ENCODE data around the gene CDH4. TPM values are rescaled to one million over a fixed set of nuclear protein-coding genes. Genes with fewer than 3 reads are reported as not detected.

Gene CDH4
- total RNA-seq, 1 experiment from 2014 or later: not detected

DNA sequence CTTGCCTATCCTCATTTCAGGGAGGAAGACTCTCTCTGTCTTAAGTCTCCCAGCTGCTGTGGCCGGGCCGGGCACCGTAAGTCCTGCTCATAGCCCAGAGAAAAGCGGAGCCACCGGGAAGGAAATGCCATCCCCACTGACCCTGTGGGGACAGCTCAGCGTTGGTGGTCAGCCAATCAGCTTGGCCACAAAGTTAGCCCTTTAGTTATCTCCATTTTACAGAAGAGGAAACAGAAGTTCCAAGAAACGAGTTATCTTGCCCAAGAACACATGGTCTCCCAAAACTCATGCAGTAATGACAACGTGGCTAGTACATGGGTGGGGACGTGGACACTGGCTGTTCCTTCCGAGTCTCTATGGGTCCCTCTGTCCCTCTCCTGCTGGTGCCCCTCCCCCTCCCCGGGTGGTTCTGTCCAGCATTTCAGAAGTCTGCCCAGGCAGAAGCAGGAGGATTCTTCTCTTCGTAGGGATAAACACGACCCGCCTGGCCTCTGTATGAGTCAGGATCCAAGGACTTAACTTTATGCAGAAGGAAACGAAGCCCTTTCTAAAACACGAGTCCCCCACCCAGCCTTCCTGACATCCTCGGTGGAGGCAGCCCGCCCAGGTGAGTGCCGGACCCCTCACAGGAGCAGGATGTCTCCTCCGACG lies 273.8 kb downstream of the CDH4 start:
- Histone ChIP-seq H3K4me3 (ENCODE audit: low read depth in 2 of 2, low read length in 2 of 2) (no peak overlapping the region), H3K36me3 (ENCODE audit: control insufficient read depth, insufficient read depth, low read length) (no peaks in the 10 kb centered on the region), H3K27ac (ENCODE audit: low read length) (no peak overlapping the region), H3K4me1 (ENCODE audit: control insufficient read depth, insufficient read depth, low read length) (no peaks in the 10 kb centered on the region), H3K27me3 (ENCODE audit: control insufficient read depth, insufficient read depth, low read length) (peaks cover 4% of the 10 kb centered on the region; the same call in 1 of the 2 replicates), H3K9me3 (ENCODE audit: control insufficient read depth, insufficient read depth, low read depth, low read length) (no peaks in the 10 kb centered on the region)
- intact Hi-C loops (cut with micrococcal nuclease; ENCODE audit: unreplicated experiment) (no loop called here), in situ Hi-C loops (cut with HindIII; ENCODE audit: low pct_unique_long_range_greater_than_20kb, low sequenced_read_pairs) (no loop called here)
- ATAC-seq (no peak), DNase-seq (ENCODE audit: low read depth, low spot score) (no peak)
- ChIA-PET POLR2A (no interaction called here), CTCF (no interaction called here)
- BruUV-seq (replicated peaks): no TSS peak
- TF ChIP-seq, protein P1, sequence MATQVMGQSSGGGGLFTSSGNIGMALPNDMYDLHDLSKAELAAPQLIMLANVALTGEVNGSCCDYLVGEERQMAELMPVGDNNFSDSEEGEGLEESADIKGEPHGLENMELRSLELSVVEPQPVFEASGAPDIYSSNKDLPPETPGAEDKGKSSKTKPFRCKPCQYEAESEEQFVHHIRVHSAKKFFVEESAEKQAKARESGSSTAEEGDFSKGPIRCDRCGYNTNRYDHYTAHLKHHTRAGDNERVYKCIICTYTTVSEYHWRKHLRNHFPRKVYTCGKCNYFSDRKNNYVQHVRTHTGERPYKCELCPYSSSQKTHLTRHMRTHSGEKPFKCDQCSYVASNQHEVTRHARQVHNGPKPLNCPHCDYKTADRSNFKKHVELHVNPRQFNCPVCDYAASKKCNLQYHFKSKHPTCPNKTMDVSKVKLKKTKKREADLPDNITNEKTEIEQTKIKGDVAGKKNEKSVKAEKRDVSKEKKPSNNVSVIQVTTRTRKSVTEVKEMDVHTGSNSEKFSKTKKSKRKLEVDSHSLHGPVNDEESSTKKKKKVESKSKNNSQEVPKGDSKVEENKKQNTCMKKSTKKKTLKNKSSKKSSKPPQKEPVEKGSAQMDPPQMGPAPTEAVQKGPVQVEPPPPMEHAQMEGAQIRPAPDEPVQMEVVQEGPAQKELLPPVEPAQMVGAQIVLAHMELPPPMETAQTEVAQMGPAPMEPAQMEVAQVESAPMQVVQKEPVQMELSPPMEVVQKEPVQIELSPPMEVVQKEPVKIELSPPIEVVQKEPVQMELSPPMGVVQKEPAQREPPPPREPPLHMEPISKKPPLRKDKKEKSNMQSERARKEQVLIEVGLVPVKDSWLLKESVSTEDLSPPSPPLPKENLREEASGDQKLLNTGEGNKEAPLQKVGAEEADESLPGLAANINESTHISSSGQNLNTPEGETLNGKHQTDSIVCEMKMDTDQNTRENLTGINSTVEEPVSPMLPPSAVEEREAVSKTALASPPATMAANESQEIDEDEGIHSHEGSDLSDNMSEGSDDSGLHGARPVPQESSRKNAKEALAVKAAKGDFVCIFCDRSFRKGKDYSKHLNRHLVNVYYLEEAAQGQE (IDR thresholded peaks at IDR 0.05; ENCODE audit: insufficient read depth in 1 of 2, low read depth in 2 of 2, low read length in 1 of 2): peak in 1 of 2 experiments; percentile 55; a peak in 2 of 4 replicates
- TF ChIP-seq POLR2AphosphoS5 (IDR thresholded peaks at IDR 0.05; ENCODE audit: low read depth, low read length): no peak

DNA sequence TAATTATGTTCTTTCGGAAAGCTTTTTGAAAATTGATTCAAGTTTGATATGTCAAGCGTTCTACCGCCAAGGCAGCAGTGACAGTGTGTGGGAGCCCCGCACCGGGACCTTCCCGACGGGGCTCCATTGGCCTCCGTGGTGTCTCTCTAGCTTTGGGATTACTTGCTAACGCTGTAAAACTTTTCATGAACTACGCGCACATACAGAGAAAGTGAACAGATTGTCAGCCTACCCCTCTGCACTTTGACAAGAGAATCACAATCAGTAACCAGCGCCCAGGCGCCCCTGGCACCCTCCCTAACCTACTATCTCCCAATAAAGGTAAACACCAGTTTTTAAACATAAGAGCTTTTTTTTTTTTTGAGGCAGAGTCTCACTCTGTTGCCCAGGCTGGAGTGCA lies 274.8 kb downstream of the CDH4 start:
- TF ChIP-seq TCF7L2 (IDR thresholded peaks at IDR 0.05; ENCODE audit: low read depth, low read length): no peak
- TF ChIP-seq, protein P2, sequence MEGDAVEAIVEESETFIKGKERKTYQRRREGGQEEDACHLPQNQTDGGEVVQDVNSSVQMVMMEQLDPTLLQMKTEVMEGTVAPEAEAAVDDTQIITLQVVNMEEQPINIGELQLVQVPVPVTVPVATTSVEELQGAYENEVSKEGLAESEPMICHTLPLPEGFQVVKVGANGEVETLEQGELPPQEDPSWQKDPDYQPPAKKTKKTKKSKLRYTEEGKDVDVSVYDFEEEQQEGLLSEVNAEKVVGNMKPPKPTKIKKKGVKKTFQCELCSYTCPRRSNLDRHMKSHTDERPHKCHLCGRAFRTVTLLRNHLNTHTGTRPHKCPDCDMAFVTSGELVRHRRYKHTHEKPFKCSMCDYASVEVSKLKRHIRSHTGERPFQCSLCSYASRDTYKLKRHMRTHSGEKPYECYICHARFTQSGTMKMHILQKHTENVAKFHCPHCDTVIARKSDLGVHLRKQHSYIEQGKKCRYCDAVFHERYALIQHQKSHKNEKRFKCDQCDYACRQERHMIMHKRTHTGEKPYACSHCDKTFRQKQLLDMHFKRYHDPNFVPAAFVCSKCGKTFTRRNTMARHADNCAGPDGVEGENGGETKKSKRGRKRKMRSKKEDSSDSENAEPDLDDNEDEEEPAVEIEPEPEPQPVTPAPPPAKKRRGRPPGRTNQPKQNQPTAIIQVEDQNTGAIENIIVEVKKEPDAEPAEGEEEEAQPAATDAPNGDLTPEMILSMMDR (IDR thresholded peaks at IDR 0.05): no peak
- TF ChIP-seq, protein P1 (IDR thresholded peaks at IDR 0.05; ENCODE audit: insufficient read depth in 1 of 2, low read depth in 2 of 2, low read length in 1 of 2): no peak
- no peak for TF ChIP-seq POLR2AphosphoS5 (IDR thresholded peaks at IDR 0.05; ENCODE audit: low read depth, low read length)
- no peak for TF ChIP-seq SIN3A (IDR thresholded peaks at IDR 0.05; ENCODE audit: borderline replicate concordance, insufficient read depth, low read depth, low read length)
- ATAC-seq (no peak), DNase-seq (ENCODE audit: low read depth, low spot score) (no peak)
- H3K4me3 ChIP-seq (ENCODE audit: low read depth in 2 of 2, low read length in 2 of 2): no peak overlapping the region
- no peak overlapping the region for H3K27ac ChIP-seq (ENCODE audit: low read length)
- in situ Hi-C loops (cut with HindIII; ENCODE audit: low pct_unique_long_range_greater_than_20kb, low sequenced_read_pairs): no loop called here
- ChIA-PET POLR2A (no interaction called here), CTCF (no interaction called here)
- H3K4me1 ChIP-seq (ENCODE audit: control insufficient read depth, insufficient read depth, low read length): no peaks in the 10 kb centered on the region
- H3K9me3 ChIP-seq (ENCODE audit: control insufficient read depth, insufficient read depth, low read depth, low read length): no peaks in the 10 kb centered on the region
- peaks cover 4% of the 10 kb centered on the region; the same call in 1 of the 2 replicates for H3K27me3 ChIP-seq (ENCODE audit: control insufficient read depth, insufficient read depth, low read length)
- intact Hi-C loops (cut with micrococcal nuclease; ENCODE audit: unreplicated experiment): no loop called here
- no peaks in the 10 kb centered on the region for H3K36me3 ChIP-seq (ENCODE audit: control insufficient read depth, insufficient read depth, low read length)
- no TSS peak for BruUV-seq (replicated peaks)
